HCT116 (cell line): Measurements from ENCODE around the gene SIX3. TPM values are rescaled to one million over a fixed set of nuclear protein-coding genes. Genes with fewer than 3 reads are reported as not detected.

Experiments used
- ATAC-seq: fragments of 200-7000 bp; cut with Tn5 transposase; 2 replicates; pipeline ENCODE4 v1.9.1; 2020; ENCODE audit warnings: mild to moderate bottlenecking, moderate library complexity
- BruUV-seq: library from RNA; stranded (reverse); fragments of 400-500 nt; replicated peaks from 2 replicates; lab custom pipeline; 2021; lab: Mats Ljungman, UMichigan
- CTCF ChIA-PET: fragments of 300-600 bp; sonication (Branson Sonifier 250); formaldehyde crosslinking; loops from one replicate; lab custom pipeline; 2021; ENCODE audit warnings: antibody characterized with exemption; lab: Charles Lee
- POLR2A ChIA-PET: fragments of 300-600, 350-600 bp; sonication (Branson Sonifier 250); formaldehyde crosslinking; loops from one replicate; lab custom pipeline; 2021; ENCODE audit warnings: antibody characterized with exemption; lab: Charles Lee
- RAD21 ChIA-PET, 2 experiments: fragments of 300-600 bp; sonication (Branson Sonifier 250); formaldehyde crosslinking; loops; one replicate each; lab custom pipeline; 2023; ENCODE audit warnings: low total read pairs in 2 of 2; ENCODE audit not compliant: uncharacterized antibody in 2 of 2, unreplicated experiment in 2 of 2, low non-redundant PET in 1 of 2; lab: Charles Lee
- DNase-seq: peaks from one replicate; pipeline ENCODE4 v3.0.0-alpha.2; 2010; ENCODE audit warnings: low read depth, low spot score
- H2AFZ ChIP-seq: fragments of 200-600 bp; shearing (Covaris generic), sonication (generic); 2 replicates; pipeline ENCODE4 v1.6.1; 2017; ENCODE audit warnings: low read depth, mixed run types, mixed read lengths, antibody characterized with exemption, low read length; ENCODE audit not compliant: poor library complexity, severe bottlenecking
- H3K27ac ChIP-seq: 2 replicates; pipeline ENCODE4 v1.5.1; 2012; ENCODE audit warnings: low read depth, low read length
- H3K27me3 ChIP-seq: fragments of 200-600 bp; sonication (generic); 2 replicates; pipeline ENCODE4 v1.6.1; 2016; ENCODE audit warnings: mixed run types, low read length, mixed read lengths; ENCODE audit not compliant: insufficient read depth
- H3K36me3 ChIP-seq, 2 experiments: fragments of 200-500 bp in 1 of 2; fragments of 200-600 bp in 1 of 2; sonication (Bioruptor generic) in 1 of 2; sonication (generic) in 1 of 2; 2 replicates each; pipeline versions ENCODE4 v1.5.1 to v1.6.1; 2014 to 2016; ENCODE audit warnings: low read length in 2 of 2, inconsistent platforms in 1 of 2, mixed read lengths in 1 of 2, mixed run types in 1 of 2; ENCODE audit not compliant: insufficient read depth in 2 of 2, control insufficient read depth in 1 of 2
- H3K4me1 ChIP-seq, 2 experiments: fragments of 200-600 bp in 1 of 2; sonication (generic) in 1 of 2; 2 replicates each; pipeline versions ENCODE4 v1.5.1 to v1.6.1; 2012 to 2017; ENCODE audit warnings: low read length in 2 of 2, inconsistent platforms in 1 of 2, mild to moderate bottlenecking in 1 of 2, mixed read lengths in 1 of 2, mixed run types in 1 of 2, moderate library complexity in 1 of 2; ENCODE audit not compliant: insufficient read depth in 2 of 2, control insufficient read depth in 1 of 2
- H3K4me2 ChIP-seq: fragments of 200-600 bp; sonication (generic); 2 replicates; pipeline ENCODE4 v1.6.1; 2017; ENCODE audit warnings: mixed run types, low read length, mixed read lengths
- H3K4me3 ChIP-seq, 2 experiments: fragments of 200-600 bp in 1 of 2; sonication (generic) in 1 of 2; replicated peaks in 1 of 2; 2 replicates each; pipeline ENCODE4 v1.5.1; 2011 to 2016; ENCODE audit warnings: low read length in 2 of 2, control low read depth in 1 of 2, low read depth in 1 of 2, mild to moderate bottlenecking in 1 of 2, mixed read lengths in 1 of 2, mixed run types in 1 of 2
- H3K79me2 ChIP-seq: fragments of 200-600 bp; sonication (generic); 2 replicates; pipeline ENCODE4 v1.6.1; 2017; ENCODE audit warnings: mild to moderate bottlenecking, mixed run types, low read length, moderate library complexity, mixed read lengths; ENCODE audit not compliant: insufficient read depth
- H3K9ac ChIP-seq: fragments of 200-600 bp; sonication (generic); 2 replicates; pipeline ENCODE4 v1.6.1; 2016; ENCODE audit warnings: low read length, mixed read lengths
- H3K9me2 ChIP-seq: fragments of 200-600 bp; sonication (generic), shearing (Covaris generic); 2 replicates; pipeline ENCODE4 v1.6.1; 2017; ENCODE audit warnings: mixed run types, mild to moderate bottlenecking, moderate library complexity; ENCODE audit not compliant: insufficient read depth
- H3K9me3 ChIP-seq, 2 experiments: fragments of 200-500 bp in 1 of 2; fragments of 200-600 bp in 1 of 2; sonication (Bioruptor generic) in 1 of 2; sonication (generic) in 1 of 2; 2 replicates each; pipeline ENCODE4 v1.6.1; 2014 to 2017; ENCODE audit warnings: low read length in 2 of 2, mixed read lengths in 2 of 2, inconsistent platforms in 1 of 2, low read depth in 1 of 2, mild to moderate bottlenecking in 1 of 2, mixed run types in 1 of 2, moderate library complexity in 1 of 2; ENCODE audit not compliant: control insufficient read depth in 1 of 2, insufficient read depth in 1 of 2
- H4K20me1 ChIP-seq: fragments of 200-600 bp; sonication (generic), shearing (Covaris generic); 2 replicates; pipeline ENCODE4 v1.6.1; 2017; ENCODE audit warnings: mixed run types, mild to moderate bottlenecking, moderate library complexity; ENCODE audit not compliant: insufficient read depth
- FOSL1 ChIP-seq: IDR thresholded peaks from 2 replicates; pipeline ENCODE4 v1.6.1; 2012; ENCODE audit warnings: low read depth
- RAD21 ChIP-seq: IDR thresholded peaks from 2 replicates; pipeline ENCODE4 v1.6.1; 2012; ENCODE audit warnings: low read depth, mild to moderate bottlenecking
- intact Hi-C: fragments of 100-400 bp; cut with micrococcal nuclease; formaldehyde crosslinking; loops from 2 replicates; pipeline ENCODE4 v1.10.0; 2022
- total RNA-seq: library from RNA; stranded (reverse); gene quantifications from one replicate; pipeline ENCODE4 v1.2.1, GENCODE V29; 2021; ENCODE audit not compliant: unreplicated experiment
- TF ChIP-seq, protein P1 (sequence below): IDR thresholded peaks from 2 replicates; pipeline ENCODE4 v1.6.1; 2012
- TF ChIP-seq, protein P2 (sequence below), 3 experiments: fragments of 200-600 bp in 1 of 3; sonication (generic) in 1 of 3; IDR thresholded peaks in 2 of 3; conservative IDR thresholded peaks in 1 of 3; 2 replicates each; pipeline ENCODE4 v1.5.1; 2012 to 2017; ENCODE audit warnings: low read depth in 2 of 3, low read length in 2 of 3, antibody characterized with exemption in 1 of 3, borderline replicate concordance in 1 of 3, control low read depth in 1 of 3, mild to moderate bottlenecking in 1 of 3, mixed read lengths in 1 of 3, mixed run types in 1 of 3, moderate library complexity in 1 of 3; ENCODE audit not compliant: insufficient read depth in 1 of 3

Gene SIX3
- total RNA-seq, 1 experiment from 2014 or later: 1.2 TPM

DNA sequence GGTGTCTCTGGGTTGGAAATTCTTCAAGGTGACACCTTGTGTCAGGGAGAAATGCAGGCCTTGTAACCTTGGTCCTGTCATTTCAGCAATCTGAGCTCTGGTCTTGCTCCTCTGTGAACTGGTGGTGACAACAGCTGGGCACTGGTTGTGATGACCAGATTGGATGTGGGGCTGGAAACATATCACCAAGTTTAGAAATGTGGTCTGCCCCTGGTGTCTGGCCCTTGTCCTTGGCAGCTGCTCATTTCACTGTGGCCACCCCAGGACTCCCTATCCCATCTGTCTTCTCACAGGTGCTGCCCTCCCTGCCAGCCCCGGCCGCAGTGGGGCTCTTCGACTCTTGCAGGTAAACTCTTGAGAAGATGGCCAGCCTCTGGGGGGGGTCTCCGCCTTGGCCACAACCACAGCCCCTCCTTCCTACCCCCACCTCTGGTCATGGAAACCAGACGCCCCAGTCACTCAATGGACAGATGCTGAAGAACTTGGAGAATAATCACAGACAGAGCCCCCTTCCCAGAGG, 20.7 kb downstream of the SIX3 start (continued):
- TF ChIP-seq, protein P1, sequence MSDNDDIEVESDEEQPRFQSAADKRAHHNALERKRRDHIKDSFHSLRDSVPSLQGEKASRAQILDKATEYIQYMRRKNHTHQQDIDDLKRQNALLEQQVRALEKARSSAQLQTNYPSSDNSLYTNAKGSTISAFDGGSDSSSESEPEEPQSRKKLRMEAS: no peak
- TF ChIP-seq FOSL1: no peak
- TF ChIP-seq, all 23 proteins: peak for 0

DNA sequence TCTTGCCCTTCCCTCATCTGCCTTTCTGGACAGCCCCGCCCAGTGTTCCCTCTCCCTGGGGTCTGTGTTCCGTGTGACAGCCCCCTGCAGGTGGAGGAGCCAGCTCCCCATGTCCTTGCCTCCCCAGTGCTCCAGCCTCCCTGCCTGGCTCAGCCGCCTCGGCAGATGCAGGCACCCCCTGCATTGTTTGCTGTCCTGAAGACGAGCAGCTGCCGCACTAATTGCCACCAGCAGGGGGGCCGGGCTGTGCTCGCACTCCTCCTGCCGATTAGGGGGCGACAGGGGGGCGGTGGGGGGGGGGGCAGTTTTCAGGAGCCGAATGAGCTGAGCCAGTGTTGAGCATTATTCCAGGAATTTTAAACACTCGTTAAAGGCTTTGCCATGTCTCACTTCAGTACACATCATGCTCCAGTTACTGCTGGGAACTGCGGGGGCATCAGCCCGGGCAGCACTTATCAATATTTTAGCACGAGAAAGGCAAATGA, 23.3 kb downstream of the SIX3 start:
- no peaks in the 10 kb centered on the region for H3K36me3 ChIP-seq
- no peak overlapping the region for H2AFZ ChIP-seq
- CTCF ChIA-PET: interaction anchor here (1.3 kb wide), 1 partner anchor 9 kb away, joined by 6 read pairs; no protein-coding TSS in a partner anchor
- no peaks in the 10 kb centered on the region for H4K20me1 ChIP-seq
- peaks cover 0 to under 1% of the 10 kb centered on the region in 2 experiments; a peak in 1 of 4 replicates for H3K4me1 ChIP-seq
- no peak overlapping the region for H3K9ac ChIP-seq
- intact Hi-C loops: no loop called here
- DNase-seq (no peak), ATAC-seq (peak; percentile 76)
- H3K79me2 ChIP-seq: no peaks in the 10 kb centered on the region
- peak overlapping the region; percentile 25; the same call in 1 of the 2 replicates for H3K4me2 ChIP-seq
- RAD21 ChIA-PET: no interaction called here
- no peaks in the 10 kb centered on the region for H3K9me3 ChIP-seq
- POLR2A ChIA-PET: no interaction called here
- H3K27ac ChIP-seq: no peak overlapping the region
- TF ChIP-seq RAD21: no peak
- TF ChIP-seq, protein P2, sequence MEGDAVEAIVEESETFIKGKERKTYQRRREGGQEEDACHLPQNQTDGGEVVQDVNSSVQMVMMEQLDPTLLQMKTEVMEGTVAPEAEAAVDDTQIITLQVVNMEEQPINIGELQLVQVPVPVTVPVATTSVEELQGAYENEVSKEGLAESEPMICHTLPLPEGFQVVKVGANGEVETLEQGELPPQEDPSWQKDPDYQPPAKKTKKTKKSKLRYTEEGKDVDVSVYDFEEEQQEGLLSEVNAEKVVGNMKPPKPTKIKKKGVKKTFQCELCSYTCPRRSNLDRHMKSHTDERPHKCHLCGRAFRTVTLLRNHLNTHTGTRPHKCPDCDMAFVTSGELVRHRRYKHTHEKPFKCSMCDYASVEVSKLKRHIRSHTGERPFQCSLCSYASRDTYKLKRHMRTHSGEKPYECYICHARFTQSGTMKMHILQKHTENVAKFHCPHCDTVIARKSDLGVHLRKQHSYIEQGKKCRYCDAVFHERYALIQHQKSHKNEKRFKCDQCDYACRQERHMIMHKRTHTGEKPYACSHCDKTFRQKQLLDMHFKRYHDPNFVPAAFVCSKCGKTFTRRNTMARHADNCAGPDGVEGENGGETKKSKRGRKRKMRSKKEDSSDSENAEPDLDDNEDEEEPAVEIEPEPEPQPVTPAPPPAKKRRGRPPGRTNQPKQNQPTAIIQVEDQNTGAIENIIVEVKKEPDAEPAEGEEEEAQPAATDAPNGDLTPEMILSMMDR (IDR thresholded peaks at IDR 0.05 in 2 of 3, conservative IDR thresholded peaks at IDR 0.05 in 1 of 3; ENCODE audit: borderline replicate concordance in 1 of 3, insufficient read depth in 1 of 3, low read depth in 2 of 3, low read length in 2 of 3): peak in 2 of 3 experiments; percentile 38 to 45; a peak in 3 of 6 replicates
- no peaks in the 10 kb centered on the region for H3K27me3 ChIP-seq
- no peaks in the 10 kb centered on the region for H3K9me2 ChIP-seq
- H3K4me3 ChIP-seq: no peak overlapping the region
- BruUV-seq: no TSS peak
